Measurements from ENCODE around the gene KCNH2. TPM values are rescaled to one million over a fixed set of nuclear protein-coding genes. Genes with fewer than 3 reads are reported as not detected.

The KCNH2 gene
- total and polyA plus RNA-seq, 2 of the 13 experiments (the other 11 are each of a cell fraction or from before 2014, with no cell fraction given) = 0.09 to 0.11 TPM

DNA sequence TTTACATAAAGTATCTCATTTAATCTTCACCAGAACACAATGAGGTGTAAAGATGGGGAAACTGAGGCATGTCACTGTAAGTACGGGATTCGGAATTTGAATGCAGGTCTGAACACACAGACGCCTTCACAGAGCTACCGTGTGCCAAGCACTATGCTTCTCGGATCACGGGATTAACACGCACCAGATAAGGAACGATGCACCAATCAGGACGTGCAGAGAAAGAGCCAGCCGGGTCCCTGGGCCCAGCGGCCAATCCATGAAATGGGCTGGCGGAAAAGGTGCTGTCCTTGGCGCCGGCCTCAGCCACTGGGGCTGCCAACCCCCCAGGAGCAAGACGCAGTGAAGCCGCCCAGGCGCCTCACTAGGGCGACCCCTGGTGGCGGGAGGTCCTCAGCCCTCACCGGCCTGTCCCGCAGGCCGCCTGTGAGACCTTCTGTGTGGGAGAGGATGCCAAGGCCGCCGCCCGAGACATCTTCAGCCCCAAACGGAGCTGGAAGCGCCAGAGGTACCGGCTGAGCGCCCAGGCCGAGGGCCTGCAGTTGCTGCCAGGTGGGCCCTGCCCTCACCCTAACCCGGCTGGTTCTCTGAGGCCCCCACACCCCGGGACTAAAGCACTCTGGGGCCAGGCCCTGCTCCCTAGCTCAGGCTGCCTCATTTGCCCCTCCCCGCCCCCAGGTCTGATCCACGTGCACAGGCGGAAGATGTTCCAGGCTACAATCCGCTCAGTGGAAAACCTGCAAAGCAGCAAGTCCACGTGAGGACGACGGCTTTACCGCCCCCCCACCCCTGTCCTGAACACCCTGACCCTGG, 30.6 kb upstream of the KCNH2 start (continued):
- TF ChIP-seq ZSCAN12 (CRISPR knock-in tag; IDR thresholded peaks at IDR 0.05) = no peak
- no peak for TF ChIP-seq SMC3 (IDR thresholded peaks at IDR 0.05; ENCODE audit: low read length)
- no peak for TF ChIP-seq ZFP36L1 (CRISPR knock-in tag; IDR thresholded peaks at IDR 0.05)
- TF ChIP-seq JDP2 (CRISPR knock-in tag; IDR thresholded peaks at IDR 0.05; ENCODE audit: borderline replicate concordance) = no peak
- peak; percentile 6; the same call in 1 of the 2 replicates for TF ChIP-seq KLF12 (CRISPR knock-in tag; IDR thresholded peaks at IDR 0.05; ENCODE audit: borderline replicate concordance)
- TF ChIP-seq ZC3H13 (CRISPR knock-in tag; IDR thresholded peaks at IDR 0.05) = no peak
- TF ChIP-seq, protein P1, sequence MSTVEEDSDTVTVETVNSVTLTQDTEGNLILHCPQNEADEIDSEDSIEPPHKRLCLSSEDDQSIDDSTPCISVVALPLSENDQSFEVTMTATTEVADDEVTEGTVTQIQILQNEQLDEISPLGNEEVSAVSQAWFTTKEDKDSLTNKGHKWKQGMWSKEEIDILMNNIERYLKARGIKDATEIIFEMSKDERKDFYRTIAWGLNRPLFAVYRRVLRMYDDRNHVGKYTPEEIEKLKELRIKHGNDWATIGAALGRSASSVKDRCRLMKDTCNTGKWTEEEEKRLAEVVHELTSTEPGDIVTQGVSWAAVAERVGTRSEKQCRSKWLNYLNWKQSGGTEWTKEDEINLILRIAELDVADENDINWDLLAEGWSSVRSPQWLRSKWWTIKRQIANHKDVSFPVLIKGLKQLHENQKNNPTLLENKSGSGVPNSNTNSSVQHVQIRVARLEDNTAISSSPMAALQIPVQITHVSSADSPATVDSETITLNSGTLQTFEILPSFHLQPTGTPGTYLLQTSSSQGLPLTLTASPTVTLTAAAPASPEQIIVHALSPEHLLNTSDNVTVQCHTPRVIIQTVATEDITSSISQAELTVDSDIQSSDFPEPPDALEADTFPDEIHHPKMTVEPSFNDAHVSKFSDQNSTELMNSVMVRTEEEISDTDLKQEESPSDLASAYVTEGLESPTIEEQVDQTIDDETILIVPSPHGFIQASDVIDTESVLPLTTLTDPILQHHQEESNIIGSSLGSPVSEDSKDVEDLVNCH (CRISPR knock-in tag; IDR thresholded peaks at IDR 0.05) = no peak
- no peak for TF ChIP-seq CHD2 (IDR thresholded peaks at IDR 0.05; ENCODE audit: low read depth, low read length)
- TF ChIP-seq, protein P2, sequence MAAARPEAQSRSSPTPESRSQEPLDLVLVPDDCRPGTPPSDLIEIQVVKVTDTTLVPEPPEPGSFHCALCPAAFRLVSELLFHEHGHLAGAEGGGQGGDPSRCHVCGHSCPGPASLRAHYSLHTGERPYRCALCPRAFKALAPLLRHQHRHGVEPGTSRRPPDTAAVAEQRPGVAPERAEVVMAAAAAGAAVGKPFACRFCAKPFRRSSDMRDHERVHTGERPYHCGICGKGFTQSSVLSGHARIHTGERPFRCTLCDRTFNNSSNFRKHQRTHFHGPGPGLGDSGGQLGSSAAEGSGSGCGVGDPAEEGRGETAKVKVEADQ (CRISPR knock-in tag; IDR thresholded peaks at IDR 0.05; ENCODE audit: borderline replicate concordance) = no peak
- no peak for TF ChIP-seq AKAP8 (CRISPR knock-in tag; IDR thresholded peaks at IDR 0.05)
- TF ChIP-seq, protein P3, sequence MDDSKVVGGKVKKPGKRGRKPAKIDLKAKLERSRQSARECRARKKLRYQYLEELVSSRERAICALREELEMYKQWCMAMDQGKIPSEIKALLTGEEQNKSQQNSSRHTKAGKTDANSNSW (CRISPR knock-in tag; IDR thresholded peaks at IDR 0.05; ENCODE audit: borderline replicate concordance) = no peak
- TF ChIP-seq POLR2AphosphoS5 (IDR thresholded peaks at IDR 0.05; ENCODE audit: low read depth, low read length) = no peak
- peak; percentile 61 for TF ChIP-seq FOXO1 (CRISPR knock-in tag; IDR thresholded peaks at IDR 0.05)
- TF ChIP-seq ZNF431 (CRISPR knock-in tag; IDR thresholded peaks at IDR 0.05; ENCODE audit: borderline replicate concordance, low read depth) = 0 out of 2 replicates have a peak, but pooled peaks have one; percentile 39
- no peak for TF ChIP-seq HOXA7 (CRISPR knock-in tag; IDR thresholded peaks at IDR 0.05)
- TF ChIP-seq SP1 (IDR thresholded peaks at IDR 0.05) = no peak
- 0 out of 2 replicates have a peak, but pooled peaks have one; percentile 24 for TF ChIP-seq SP1 (CRISPR knock-in tag; IDR thresholded peaks at IDR 0.05)
- TF ChIP-seq KLF9 (CRISPR knock-in tag; IDR thresholded peaks at IDR 0.05; ENCODE audit: low read depth) = no peak
- TF ChIP-seq ZGPAT (CRISPR knock-in tag; IDR thresholded peaks at IDR 0.05) = 0 out of 2 replicates have a peak, but pooled peaks have one; percentile 47
- TF ChIP-seq, protein P4, sequence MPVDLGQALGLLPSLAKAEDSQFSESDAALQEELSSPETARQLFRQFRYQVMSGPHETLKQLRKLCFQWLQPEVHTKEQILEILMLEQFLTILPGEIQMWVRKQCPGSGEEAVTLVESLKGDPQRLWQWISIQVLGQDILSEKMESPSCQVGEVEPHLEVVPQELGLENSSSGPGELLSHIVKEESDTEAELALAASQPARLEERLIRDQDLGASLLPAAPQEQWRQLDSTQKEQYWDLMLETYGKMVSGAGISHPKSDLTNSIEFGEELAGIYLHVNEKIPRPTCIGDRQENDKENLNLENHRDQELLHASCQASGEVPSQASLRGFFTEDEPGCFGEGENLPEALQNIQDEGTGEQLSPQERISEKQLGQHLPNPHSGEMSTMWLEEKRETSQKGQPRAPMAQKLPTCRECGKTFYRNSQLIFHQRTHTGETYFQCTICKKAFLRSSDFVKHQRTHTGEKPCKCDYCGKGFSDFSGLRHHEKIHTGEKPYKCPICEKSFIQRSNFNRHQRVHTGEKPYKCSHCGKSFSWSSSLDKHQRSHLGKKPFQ (CRISPR knock-in tag; IDR thresholded peaks at IDR 0.05; ENCODE audit: insufficient replicate concordance) = peak; percentile 32
- 0 out of 2 replicates have a peak, but pooled peaks have one; percentile 24 for TF ChIP-seq ZNF644 (CRISPR knock-in tag; IDR thresholded peaks at IDR 0.05; ENCODE audit: low read depth)
- TF ChIP-seq ONECUT2 (CRISPR knock-in tag; IDR thresholded peaks at IDR 0.05) = no peak
- no peak for TF ChIP-seq NCOA5 (CRISPR knock-in tag; IDR thresholded peaks at IDR 0.05)
- no peak for TF ChIP-seq ZNF292 (CRISPR knock-in tag; IDR thresholded peaks at IDR 0.05; ENCODE audit: borderline replicate concordance, low read depth)
- TF ChIP-seq NR2F1 (CRISPR knock-in tag; IDR thresholded peaks at IDR 0.05) = no peak

All from HepG2 (cell line).